ENCODE results near the gene ZNRF3. TPM values are rescaled to one million over a fixed set of nuclear protein-coding genes. Genes with fewer than 3 reads are reported as not detected.

The ZNRF3 gene
- polyA plus RNA-seq, 3 donors: 0.13 TPM; not detected in 2

GRCh38 chr22:28962042-28962554 lies 78.7 kb downstream of the ZNRF3 start:
- Histone ChIP-seq H3K27me3 (ENCODE audit: control insufficient read depth in 2 of 2, insufficient read depth in 2 of 2, low read length in 2 of 2) (peaks cover 16 to 28% of the 10 kb centered on the region in 2 donors), H2AFZ (ENCODE audit: insufficient read depth, low read depth, low read length, poor library complexity, severe bottlenecking) (no peak overlapping the region), H3K79me2 (ENCODE audit: insufficient read depth, low read length) (no peaks in the 10 kb centered on the region), H3K4me1 (ENCODE audit: control insufficient read depth in 1 of 2, insufficient read depth in 2 of 2, low read length in 2 of 2) (no peaks in the 10 kb centered on the region), H3K9me3 (replicated peaks in 1 of 2; ENCODE audit: control insufficient read depth in 1 of 2, insufficient read depth in 1 of 2, low read length in 2 of 2) (no peaks in the 10 kb centered on the region), H3K27ac (ENCODE audit: low read depth in 1 of 2, low read length in 2 of 2) (no peak overlapping the region), H3K9ac (ENCODE audit: insufficient read depth, low read length, poor library complexity, severe bottlenecking) (no peak overlapping the region), H3K4me3 (replicated peaks in 1 of 3; ENCODE audit: low read depth in 2 of 3, low read length in 3 of 3) (no peak overlapping the region), H3K4me2 (replicated peaks; ENCODE audit: extremely low read depth, low read length, poor library complexity, severe bottlenecking) (no peak overlapping the region), H4K20me1 (ENCODE audit: insufficient read depth, low read length) (no peaks in the 10 kb centered on the region), H3K36me3 (replicated peaks in 1 of 2; ENCODE audit: control insufficient read depth in 1 of 2, insufficient read depth in 2 of 2, low read length in 2 of 2) (no peaks in the 10 kb centered on the region)
- no peak for DNase-seq
- H3K4me3 Mint-ChIP-seq: no peak overlapping the region
- no peaks in the 10 kb centered on the region for H3K4me1 Mint-ChIP-seq
- no peak for TF ChIP-seq CTCF (IDR thresholded peaks at IDR 0.05)
- H3K36me3 Mint-ChIP-seq: no peaks in the 10 kb centered on the region
- intact Hi-C loops (cut with micrococcal nuclease): no loop called here
- 83% methylated on average over 2 of the region's 3 CpGs for WGBS (ENCODE audit: insufficient coverage)
- peaks cover 25 to 34% (median 26%) of the 10 kb centered on the region in 3 donors for H3K27me3 Mint-ChIP-seq (ENCODE audit: low read depth in 3 of 3)
- no peak overlapping the region for H3K27ac Mint-ChIP-seq
- H3K9me3 Mint-ChIP-seq: peaks cover 0 to 5% (median 0%) of the 10 kb centered on the region in 7 donors

- no peak overlapping the region for H3K27ac Mint-ChIP-seq
- DNase-seq: no peak
- Histone ChIP-seq H3K4me3 (replicated peaks in 1 of 3; ENCODE audit: low read depth in 2 of 3, low read length in 3 of 3) (no peak overlapping the region), H3K36me3 (replicated peaks in 1 of 2; ENCODE audit: control insufficient read depth in 1 of 2, insufficient read depth in 2 of 2, low read length in 2 of 2) (no peaks in the 10 kb centered on the region), H2AFZ (ENCODE audit: insufficient read depth, low read depth, low read length, poor library complexity, severe bottlenecking) (no peak overlapping the region), H4K20me1 (ENCODE audit: insufficient read depth, low read length) (no peaks in the 10 kb centered on the region), H3K4me2 (replicated peaks; ENCODE audit: extremely low read depth, low read length, poor library complexity, severe bottlenecking) (no peak overlapping the region), H3K27ac (ENCODE audit: low read depth in 1 of 2, low read length in 2 of 2) (no peak overlapping the region), H3K27me3 (ENCODE audit: control insufficient read depth in 2 of 2, insufficient read depth in 2 of 2, low read length in 2 of 2) (peaks cover 16 to 28% of the 10 kb centered on the region in 2 donors), H3K9me3 (replicated peaks in 1 of 2; ENCODE audit: control insufficient read depth in 1 of 2, insufficient read depth in 1 of 2, low read length in 2 of 2) (no peaks in the 10 kb centered on the region), H3K79me2 (ENCODE audit: insufficient read depth, low read length) (no peaks in the 10 kb centered on the region), H3K4me1 (ENCODE audit: control insufficient read depth in 1 of 2, insufficient read depth in 2 of 2, low read length in 2 of 2) (no peaks in the 10 kb centered on the region), H3K9ac (ENCODE audit: insufficient read depth, low read length, poor library complexity, severe bottlenecking) (no peak overlapping the region)
- no peak for TF ChIP-seq CTCF (IDR thresholded peaks at IDR 0.05)
- intact Hi-C loops (cut with micrococcal nuclease): no loop called here
- peaks cover 0 to 6% (median 0%) of the 10 kb centered on the region in 7 donors for H3K9me3 Mint-ChIP-seq
- H3K36me3 Mint-ChIP-seq: no peaks in the 10 kb centered on the region
- H3K4me1 Mint-ChIP-seq: no peaks in the 10 kb centered on the region
- 61% methylated on average over 2 of the region's 2 CpGs for WGBS (ENCODE audit: insufficient coverage)
- H3K4me3 Mint-ChIP-seq: no peak overlapping the region
- H3K27me3 Mint-ChIP-seq (ENCODE audit: low read depth in 3 of 3): peaks cover 17 to 31% (median 24%) of the 10 kb centered on the region in 3 donors
Measured at GRCh38 chr22:28963362-28963761, 80.0 kb downstream of the ZNRF3 start.
